Stimulated activated CD4-positive, alpha-beta T cell treated with anti-CD3 and anti-CD28 coated beads, Interleukin-15, amount 100 ng/mL, for 1 hour (primary cell): ENCODE data around the gene UTP11.
A peak's percentile ranks its signal among the peaks of the same experiment; 100 is the strongest.
"Not testable (repeated sequence)": the region's sequence is repeated elsewhere in the genome, so short reads cannot be mapped to it uniquely, and the experiment has no call there.

Experiments used
- DNase-seq, 2 donors: peaks; one replicate each; pipeline ENCODE4 v3.0.0-alpha.2; 2020; ENCODE audit warnings: low read depth in 1 of 2, low spot score in 1 of 2

UTP11 gene, protein sequence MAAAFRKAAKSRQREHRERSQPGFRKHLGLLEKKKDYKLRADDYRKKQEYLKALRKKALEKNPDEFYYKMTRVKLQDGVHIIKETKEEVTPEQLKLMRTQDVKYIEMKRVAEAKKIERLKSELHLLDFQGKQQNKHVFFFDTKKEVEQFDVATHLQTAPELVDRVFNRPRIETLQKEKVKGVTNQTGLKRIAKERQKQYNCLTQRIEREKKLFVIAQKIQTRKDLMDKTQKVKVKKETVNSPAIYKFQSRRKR

DNA sequence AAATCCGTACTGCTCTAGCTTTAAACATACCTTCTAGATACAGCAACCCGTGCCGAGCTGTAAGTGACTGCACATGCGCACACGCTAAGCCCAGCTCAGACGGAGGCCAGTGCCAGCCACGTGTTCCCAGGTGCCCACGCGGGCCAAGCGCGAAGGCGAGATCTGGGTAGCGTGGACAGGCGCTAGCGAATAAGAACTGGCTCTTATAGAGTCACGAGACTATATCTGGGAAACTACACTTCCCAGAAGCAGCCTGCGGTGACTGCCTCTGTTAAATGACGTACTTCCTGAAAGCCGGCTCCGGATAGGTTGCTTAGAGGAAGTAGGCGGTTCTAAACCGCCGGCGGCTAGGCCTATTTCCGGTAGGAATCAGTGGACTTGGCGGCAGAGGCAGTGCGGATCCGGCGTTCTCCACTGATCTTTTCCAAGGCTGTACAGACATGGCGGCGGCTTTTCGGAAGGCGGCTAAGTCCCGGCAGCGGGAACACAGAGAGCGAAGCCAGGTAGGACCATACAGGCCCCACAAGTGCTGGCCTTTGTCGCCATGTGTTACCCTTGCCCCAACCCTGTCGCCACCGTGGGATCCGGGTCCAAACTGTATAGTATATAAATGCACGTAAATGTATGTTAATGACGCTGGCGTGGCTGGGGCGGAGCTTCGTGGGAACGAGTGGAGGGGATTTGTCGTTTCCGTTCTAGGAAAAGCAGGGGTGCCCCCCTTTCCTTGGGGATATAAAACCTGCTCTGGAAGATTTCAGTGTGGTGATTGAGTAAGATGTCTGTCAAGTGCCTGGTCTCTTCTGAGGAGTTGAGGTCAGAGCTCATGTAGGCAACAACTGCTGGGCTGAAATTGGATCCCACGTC, at the start of gene UTP11:
Gene UTP11 (plus strand): TSS at position 372 of the 864 bp plus-strand sequence. CDS start 69 bp downstream, at position 441.
- peak; percentile 71 to 76 for DNase-seq

DNA sequence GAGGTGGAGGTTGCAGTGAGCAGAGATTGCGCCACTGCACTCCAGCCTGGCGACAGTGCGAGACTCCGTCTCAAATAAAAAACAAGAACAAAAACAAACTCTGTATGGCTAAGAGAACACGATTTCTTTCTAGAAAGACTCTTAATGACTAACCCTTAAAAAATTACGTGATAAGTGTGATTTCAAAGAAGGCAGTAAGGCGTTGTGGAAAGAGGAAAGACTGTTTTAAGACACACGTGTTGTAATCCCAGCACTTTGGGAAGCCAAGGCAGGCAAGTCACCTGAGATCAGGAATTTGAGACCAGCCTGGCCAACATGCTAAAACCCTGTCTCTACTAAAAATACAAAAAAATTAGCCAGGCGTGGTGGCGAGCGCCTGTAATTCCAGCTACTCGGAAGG, 48.4 kb upstream of the UTP11 start:
- not testable (repeated sequence) for DNase-seq

DNA sequence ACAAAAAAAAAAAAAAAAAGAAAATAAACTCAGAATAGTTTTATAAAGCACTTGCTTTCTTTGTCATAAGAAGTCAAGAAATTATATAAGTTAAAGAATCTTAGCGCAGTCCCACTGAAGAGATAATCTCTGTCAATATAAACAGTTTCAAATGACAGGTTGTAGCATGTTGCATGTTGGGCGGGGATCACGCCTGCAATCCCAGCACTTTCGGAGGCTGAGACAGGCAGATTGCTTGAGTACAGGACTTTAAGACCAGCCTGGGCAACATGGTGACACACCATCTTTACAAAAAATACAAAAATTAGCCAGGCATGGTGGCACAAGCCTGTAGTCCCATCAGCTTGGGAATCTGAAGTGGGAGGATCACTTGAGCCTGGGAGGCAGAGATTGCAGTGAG, 47.2 kb upstream of the UTP11 start:
- DNase-seq = no peak

DNA sequence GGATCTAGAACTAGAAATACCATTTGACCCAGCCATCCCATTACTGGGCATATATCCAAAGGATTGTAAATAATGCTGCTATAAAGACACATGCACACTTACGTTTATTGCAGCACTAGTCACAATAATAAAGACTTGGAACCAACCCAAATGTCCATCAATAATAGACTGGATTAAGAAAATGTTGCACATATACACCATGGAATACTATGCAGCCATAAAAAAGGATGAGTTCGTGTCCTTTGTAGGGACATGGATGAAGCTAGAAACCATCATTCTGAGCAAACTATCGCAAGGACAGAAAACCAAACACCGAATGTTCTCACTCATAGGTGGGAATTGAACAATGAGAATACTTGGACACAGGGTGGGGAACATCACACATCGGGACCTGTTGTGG, 38.9 kb upstream of the UTP11 start:
- not testable (repeated sequence) for DNase-seq

DNA sequence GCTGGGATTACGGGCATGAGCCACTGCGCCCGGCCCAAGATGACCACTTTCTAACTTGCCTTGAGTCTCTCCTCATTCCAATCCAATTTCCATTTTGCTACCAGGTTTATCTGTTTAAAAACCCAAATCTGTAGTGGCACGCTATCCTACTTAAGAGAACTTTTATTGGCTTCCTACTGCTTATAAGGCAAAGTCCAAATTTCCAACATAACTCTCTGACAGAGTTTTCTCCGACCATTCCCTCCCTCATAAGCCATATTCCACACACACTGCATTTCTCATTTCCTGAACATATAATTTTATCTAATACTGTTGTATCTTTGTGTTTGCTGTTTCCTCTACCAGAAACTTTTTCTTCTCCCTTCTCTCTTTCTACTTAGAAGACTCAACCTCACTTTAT, 38.0 kb upstream of the UTP11 start:
- no peak for DNase-seq

DNA sequence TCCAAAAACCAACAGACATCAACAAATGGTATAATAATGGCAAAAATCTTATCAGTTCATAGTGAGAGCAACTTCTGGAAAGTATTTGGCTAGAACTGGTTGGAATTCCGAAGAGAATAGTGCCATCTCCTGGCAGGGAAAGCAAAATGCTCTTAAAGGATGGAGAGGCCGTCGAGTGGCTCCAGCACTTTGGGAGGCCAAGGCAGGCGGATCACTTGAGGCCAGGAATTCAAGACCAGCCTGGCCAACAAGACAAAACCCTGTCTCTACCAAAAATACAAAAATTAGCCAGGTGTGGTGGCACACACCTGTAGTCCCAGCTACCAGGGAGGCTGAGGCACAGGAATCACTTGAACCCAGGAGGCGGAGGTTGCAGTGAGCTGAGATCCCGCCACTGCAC, 37.5 kb upstream of the UTP11 start:
- DNase-seq = not testable (repeated sequence)

DNA sequence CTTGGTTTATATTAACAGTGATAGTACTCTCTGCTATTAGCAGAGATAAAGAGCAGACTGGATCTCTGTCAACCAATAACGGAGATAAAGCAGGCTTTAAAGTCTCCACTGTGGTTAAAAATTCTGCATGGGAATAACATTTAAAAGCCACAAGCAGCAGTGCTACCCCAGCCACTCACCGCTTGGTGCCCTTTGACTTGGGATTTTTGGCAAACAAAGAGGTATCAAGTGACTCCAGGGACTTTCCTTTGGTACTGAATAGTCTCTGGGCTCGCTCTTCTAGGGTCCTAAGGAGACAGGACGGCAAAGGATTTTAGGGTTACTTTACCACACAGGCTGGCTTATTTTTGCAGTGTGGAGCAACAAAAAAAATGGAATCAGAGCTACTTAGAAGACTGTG, 34.0 kb upstream of the UTP11 start:
- no peak for DNase-seq

DNA sequence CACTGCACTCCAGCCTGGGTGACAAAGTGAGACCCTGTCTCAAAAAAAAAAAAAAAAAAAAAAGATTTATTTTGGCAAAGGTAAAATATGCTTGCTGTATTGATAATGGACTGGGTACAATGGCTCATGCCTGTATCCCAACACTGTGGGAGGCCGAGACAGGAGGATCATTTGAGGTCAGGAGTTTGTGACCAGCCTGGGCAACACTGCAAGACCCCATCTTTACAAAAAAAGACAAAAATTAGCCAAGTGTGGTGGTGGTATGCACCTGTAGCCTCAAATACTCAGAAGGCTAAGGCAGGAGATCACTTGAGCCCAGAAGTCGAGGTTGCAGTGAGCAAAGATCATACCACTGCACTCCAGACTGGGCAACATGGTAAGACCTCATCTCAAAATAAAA, 29.0 kb upstream of the UTP11 start:
- no peak for DNase-seq

DNA sequence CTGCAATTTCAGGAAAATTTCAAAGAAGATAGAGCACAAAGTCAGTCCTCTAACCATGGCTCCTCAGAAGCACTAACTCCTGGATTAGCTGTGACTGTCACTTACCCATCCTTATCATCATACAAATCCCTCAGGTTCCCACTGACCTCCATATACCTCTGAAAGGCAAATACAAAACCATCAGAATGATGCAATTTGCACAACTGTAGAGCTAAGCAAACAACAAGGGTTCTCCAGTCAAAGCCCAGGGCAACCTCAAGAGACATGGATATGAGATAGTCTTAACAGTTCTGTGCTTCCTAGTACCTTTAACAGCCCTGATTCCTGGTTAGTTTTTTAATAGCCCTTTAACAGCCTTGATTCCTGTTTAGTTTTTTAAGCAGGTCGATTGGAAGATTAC, 24.9 kb upstream of the UTP11 start:
- DNase-seq = no peak

DNA sequence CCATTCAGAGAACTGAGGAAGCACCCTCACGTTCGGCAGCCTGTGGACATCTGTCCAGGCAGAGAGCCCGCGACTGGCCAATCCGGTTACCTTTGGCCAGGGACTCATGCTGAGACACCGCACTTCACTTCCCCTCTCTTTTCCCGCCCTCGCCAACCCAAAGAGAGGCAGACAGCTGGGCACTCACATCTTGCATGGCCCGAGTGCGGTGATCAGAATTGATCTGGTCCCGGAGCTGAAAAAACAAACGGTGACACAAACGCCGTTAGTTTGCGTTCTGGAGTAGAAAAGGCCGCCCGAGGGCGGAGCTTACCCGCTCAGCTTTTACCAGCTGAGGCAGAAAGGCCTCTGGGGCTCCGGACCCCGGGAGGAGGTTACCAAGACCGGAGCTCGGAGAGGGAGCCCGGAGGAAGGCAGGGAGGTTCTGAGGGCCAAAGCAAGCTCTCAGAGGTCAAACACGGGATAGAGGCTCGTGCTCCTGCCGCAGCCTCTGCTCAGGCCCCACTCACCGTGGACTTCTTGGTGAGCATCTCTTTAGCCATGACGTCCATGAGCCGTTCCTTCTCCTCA, 23.1 kb upstream of the UTP11 start:
- DNase-seq = no peak

DNA sequence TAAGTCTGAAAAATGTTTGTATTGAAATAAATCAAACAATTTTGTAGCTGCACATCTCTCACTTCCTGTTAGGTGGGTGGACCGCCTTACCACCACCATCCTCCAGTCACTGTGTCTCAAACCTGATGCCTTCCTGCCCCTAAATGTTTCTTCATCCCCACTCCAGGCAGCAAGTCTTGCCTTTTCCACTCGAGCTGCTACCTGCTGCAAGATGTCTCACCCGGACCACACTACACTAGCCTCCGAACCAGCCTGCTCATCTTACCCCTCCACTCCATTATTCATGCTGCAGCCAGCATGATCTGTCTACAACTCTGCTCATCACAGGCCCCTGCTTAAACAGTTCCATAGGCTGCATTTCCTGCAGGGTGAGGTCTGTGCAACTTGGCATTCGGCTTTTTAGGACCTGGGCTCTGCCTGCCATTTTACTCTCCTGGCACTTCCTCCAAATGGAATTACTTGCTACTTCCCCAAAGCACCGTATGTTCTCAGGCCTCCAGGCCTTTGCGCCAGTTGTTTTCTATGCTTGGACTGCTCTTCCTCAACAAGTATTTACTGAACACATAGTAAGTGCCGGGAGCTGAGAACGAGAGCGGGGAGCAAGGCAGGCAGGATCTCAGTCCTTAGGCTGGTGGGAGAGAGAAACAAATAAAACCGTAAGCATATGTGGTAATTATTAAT, 17.5 kb upstream of the UTP11 start:
- no peak for DNase-seq

DNA sequence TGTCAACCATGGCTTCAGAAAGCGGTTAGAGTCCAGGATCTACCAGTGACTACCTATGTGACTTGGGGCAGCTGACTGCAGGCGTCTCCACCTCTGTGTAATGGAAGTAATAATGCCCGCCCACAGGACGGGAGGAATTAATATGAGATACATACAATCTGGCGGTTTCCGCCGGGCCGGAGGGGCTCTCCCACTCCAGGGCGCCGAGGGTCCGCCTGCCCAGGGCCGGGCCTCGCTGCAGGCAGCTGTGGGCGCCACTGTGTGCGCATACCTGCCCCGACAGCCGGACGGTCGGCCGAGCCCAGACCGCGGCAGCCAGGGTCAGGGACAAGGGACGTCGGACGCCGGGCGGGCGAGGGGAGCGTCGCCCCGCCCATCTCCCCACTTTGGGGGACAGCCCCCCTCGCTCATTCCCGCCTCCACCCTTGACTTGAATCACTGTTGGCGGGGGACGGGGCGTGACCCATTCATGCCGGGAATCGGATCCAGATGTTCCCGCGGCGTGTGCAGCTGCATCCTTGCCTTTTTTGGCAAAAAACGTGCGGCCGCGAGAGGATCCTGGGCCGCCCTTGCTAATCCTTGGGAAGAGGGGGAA, 16.7 kb upstream of the UTP11 start:
- DNase-seq = no peak

DNA sequence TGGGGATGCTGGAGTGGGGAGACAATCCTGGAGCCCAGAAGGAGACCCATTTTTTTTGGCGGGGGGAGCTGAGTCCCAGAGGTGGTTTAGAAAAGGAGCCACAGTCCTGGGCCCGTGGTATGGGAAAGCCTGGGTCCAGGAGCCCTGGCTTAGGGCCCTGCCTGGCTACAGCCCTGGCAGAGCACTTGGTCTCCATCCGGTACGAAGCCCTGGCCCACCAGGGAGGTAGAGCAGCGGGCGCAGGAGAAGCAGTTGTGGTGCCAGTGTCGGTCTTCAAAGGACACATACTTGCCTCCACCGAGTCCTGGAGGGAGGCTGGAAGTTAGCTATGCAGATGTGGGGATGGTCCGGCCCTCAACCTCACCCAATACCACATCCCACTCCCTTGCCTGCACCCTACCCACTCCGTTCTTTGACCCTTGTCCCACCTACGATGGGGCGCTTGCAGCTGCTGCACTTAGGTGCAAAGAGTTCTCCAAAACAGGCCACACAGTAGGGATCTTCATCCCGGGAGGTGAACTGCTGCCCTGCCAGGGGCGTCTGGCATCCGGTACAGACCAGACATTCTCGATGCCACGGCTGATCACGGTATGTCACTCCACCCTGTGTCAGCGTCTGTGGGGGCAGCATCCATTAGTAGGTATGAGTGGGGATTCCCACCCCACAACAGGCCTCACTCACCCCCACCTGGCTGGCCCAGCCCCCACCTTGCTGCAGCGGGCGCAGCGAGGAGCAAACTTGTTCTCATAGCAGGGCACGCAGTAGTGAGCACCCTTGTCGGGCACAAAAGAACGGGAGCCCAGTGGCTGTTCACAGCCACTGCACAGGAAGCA, 15.1 kb upstream of the UTP11 start:
- no peak for DNase-seq

DNA sequence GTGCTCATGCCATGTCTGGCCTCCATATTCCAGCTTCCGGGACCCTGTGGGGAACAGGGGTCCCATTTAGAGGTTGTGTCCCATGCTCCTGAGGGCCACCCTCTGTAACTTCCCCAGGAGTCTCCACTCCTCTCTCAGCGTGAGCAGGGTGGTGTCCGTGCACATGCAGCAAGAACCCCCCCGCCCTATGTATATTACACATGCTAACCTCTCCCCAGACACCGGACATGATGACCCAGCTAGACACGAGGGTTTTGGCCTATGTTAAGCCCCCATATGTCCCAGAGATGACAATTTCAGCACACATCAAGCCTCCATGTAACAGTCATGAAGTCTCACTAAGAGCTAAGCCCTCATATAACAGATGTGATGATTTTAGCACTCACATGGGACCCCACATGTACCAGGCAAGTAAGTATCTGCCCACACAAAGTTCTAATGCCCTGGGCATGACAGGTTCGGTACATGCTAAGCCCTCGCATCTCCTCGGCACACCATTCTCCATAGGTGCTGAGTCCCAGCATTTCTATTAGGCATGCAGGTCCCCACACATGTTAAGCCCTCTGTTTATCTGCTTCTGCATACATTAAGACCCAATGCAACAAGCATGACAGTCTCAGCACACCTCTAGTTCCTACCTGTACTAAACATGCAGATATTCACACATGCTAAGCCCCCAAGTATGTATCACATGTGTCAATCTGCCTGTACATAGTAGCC, 14.3 kb upstream of the UTP11 start:
- DNase-seq = no peak

DNA sequence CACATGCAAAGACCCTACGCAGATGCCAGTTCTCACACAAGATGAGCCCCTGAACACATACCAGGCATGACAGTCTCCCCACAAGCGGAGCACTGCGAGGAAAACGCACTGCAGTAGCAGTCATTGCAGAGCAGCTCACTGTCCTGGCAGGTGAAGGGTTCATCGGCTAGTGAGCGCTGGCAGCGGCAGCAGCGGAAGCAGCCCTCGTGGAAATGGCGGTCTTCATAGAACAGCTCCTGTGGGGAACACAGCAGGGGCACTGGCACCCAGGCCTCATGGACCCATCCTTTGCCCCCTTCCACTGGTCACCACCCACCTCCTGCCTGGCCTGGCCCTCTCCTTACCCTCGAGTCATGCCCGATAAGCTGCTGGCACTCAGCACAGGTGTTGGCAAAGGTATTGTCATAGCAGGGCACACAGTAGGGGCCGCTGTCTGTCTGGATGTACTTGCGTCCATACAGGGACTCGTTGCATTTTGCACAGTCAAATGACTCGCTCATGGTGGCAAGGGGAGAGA, 13.6 kb upstream of the UTP11 start:
- no peak for DNase-seq

DNA sequence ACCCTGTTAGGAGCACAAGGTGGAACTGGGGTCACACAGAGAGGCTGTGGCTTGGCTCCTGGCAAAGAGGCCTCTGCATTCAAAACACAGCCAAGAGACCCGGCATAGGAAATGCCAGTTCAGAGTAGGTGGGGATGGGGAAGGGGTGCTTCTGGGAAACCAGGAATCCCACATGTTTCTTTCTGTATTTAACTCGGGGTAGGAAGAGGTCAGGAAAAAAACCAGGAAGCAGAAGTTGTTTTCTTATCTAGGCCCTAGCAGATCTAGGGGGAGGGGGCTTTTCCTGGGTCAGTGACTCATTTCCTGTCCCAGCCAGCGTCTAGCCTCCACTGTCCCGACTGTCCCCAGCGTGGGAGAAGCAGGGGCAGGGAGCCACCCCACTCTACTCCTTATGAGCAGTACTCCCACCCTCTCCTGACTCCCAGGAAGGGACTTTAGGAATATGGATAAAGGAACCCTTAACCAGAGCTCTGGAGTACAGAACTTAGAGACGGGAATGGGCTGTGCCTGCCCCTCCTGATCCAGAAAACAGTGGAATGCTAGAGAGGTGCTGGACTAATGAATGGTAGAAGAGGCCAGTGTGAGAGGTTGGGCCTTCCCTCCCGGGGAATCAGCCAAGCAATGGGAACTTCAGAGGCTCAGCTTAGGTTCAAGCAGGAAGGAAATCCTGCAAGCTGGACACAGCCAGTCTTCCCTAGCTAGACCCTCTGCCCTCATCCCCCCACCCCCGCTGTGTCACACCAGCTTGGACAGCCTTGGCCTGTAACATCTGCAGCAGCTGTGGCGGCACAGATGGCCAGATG, 12.9 kb upstream of the UTP11 start:
- DNase-seq = no peak

DNA sequence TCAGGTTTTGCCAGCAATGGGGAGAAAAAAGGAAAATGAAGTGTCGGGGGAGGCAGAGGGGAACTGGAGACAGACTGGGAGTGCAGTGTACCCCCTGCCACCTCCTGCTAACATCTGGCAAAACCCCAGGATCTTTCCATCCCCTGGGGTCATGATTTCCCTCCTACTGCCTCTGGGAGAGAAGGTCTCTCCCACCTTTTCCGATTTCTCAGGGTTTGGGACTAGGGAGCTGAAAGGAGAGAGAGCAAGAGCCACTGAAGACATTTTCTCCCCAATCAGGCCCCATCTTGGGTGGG, 12.4 kb upstream of the UTP11 start:
- no peak for DNase-seq

DNA sequence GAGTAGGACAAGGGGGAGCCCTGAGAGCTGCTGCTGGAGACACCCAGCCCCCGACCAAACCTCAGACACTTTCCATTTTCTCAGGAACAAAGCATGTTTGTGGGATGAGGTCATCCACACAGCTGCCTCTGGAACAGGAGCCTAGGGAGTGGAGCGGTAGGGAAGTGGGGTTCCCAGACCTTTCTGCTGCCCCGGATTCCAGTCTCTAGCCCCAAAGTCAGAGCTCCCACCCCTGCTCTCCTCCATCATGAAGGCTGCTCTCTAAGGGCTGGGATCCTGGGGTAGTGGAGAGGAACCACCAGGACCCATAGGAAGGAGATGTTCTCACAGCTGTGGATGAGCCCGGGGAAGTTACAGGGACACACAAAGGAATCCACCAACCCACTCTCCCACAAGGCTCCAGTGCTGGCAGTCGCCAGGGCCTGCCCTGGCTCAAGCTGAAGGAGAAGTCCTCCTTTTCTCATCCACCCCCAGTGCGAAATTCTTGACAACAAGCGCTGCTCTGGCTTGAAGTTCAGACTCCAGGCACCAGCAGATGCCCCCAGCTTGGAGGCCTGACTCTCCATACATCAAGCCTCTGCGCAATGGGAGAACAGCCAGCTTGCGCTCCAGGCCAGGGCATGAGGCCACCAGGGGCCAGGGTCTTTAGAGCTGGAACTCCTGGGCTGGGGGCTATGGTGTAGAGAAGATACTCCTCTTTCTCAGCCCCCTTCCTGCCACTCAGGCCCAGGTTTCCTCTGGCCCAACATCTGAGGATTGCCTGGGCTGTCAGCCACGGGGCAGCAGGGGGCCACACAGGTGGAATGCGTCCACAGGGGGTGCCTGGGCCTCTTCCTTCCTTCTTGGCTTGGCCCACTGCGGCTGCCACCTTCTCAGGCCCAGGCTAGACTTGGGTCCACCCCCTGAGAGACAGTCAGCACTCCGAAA, 11.7 kb upstream of the UTP11 start:
- DNase-seq = no peak
